Germinal center (tissue), 1 donor: ENCODE data around the gene TMEM30A.

Source experiments
- DNase-seq: peaks from one replicate; pipeline ENCODE4 v3.0.0; 2012; ENCODE audit warnings: mixed read lengths, low spot score

Gene TMEM30A

GRCh38 chr6:75284632-75285282, at the start of gene TMEM30A:
Gene TMEM30A, minus strand, starts transcription at chr6:75284792. Its CDS starts 154 bp downstream, at chr6:75284638.
- peak; percentile 95 for DNase-seq

GRCh38 chr6:75333676-75334200, 49.1 kb upstream of the TMEM30A start:
- no peak for DNase-seq

- no peak for DNase-seq
Measured at GRCh38 chr6:75331151-75331550, 46.6 kb upstream of the TMEM30A start.

GRCh38 chr6:75329703-75330102, 45.1 kb upstream of the TMEM30A start:
- DNase-seq = no peak

GRCh38 chr6:75327807-75328206, 43.2 kb upstream of the TMEM30A start:
- no peak for DNase-seq

- DNase-seq = no peak
Measured at GRCh38 chr6:75326557-75327258, 42.1 kb upstream of the TMEM30A start.

- no peak for DNase-seq
Measured at GRCh38 chr6:75318900-75319299, 34.3 kb upstream of the TMEM30A start.

- no peak for DNase-seq
Measured at GRCh38 chr6:75317503-75318206, 33.1 kb upstream of the TMEM30A start.

GRCh38 chr6:75315978-75316377, 31.4 kb upstream of the TMEM30A start:
- no peak for DNase-seq

- DNase-seq = no peak
Measured at GRCh38 chr6:75308250-75308988, 23.8 kb upstream of the TMEM30A start.

- DNase-seq = no peak
Measured at GRCh38 chr6:75307364-75308004, 22.9 kb upstream of the TMEM30A start.

GRCh38 chr6:75306064-75306463, 21.5 kb upstream of the TMEM30A start:
- no peak for DNase-seq

- DNase-seq = no peak
Measured at GRCh38 chr6:75305573-75305972, 21.0 kb upstream of the TMEM30A start.

- DNase-seq = no peak
Measured at GRCh38 chr6:75302280-75302679, 17.7 kb upstream of the TMEM30A start.

- DNase-seq = no peak
Measured at GRCh38 chr6:75301537-75301936, 16.9 kb upstream of the TMEM30A start.

GRCh38 chr6:75301088-75301487, 16.5 kb upstream of the TMEM30A start:
- DNase-seq = no peak

- no peak for DNase-seq
Measured at GRCh38 chr6:75300531-75300855, 15.9 kb upstream of the TMEM30A start.

- no peak for DNase-seq
Measured at GRCh38 chr6:75299801-75300530, 15.4 kb upstream of the TMEM30A start.

- peak; percentile 39 for DNase-seq
Measured at GRCh38 chr6:75296811-75297779, 12.5 kb upstream of the TMEM30A start.

- no peak for DNase-seq
Measured at GRCh38 chr6:75292555-75292954, 8.0 kb upstream of the TMEM30A start.
